Measurements from ENCODE around the gene SFXN3. TPM values are rescaled to one million over a fixed set of nuclear protein-coding genes. Genes with fewer than 3 reads are reported as not detected.

The SFXN3 gene
- total and polyA plus RNA-seq, 5 donors from 2014 or later, result 17.7 to 70.4 (median 20.4) TPM

GRCh38 chr10:101001659-101002035 is 29.4 kb upstream of the SFXN3 start:
- H3K9me3 ChIP-seq (ENCODE audit: control insufficient read depth in 2 of 2, low read length in 2 of 2), result no peaks in the 10 kb centered on the region
- Mint-ChIP-seq H3K4me1 (peaks cover 5 to 23% (median 13%) of the 10 kb centered on the region in 4 donors), H3K9me3 (no peaks in the 10 kb centered on the region), H3K4me3 (peak overlapping the region in 1 of 4 donors; percentile 12), H3K36me3 (peaks cover 4% of the 10 kb centered on the region), H3K27me3 (peaks cover 6% of the 10 kb centered on the region), H3K27ac (no peak overlapping the region)
- H3K27me3 ChIP-seq (ENCODE audit: control insufficient read depth, insufficient read depth, low read length), result no peaks in the 10 kb centered on the region
- DNase-seq (no peak), ATAC-seq (ENCODE audit: low read depth in 2 of 2) (no peak)
- H3K27ac ChIP-seq (ENCODE audit: insufficient read depth, low read length, poor library complexity, severe bottlenecking), result no peak overlapping the region
- peaks cover 29% of the 10 kb centered on the region for H3K4me1 ChIP-seq (ENCODE audit: control insufficient read depth, insufficient read depth, low read length, poor library complexity, severe bottlenecking)
- H3K4me3 ChIP-seq (ENCODE audit: low read depth, low read length), result no peak overlapping the region
- H3K36me3 ChIP-seq (ENCODE audit: control insufficient read depth, insufficient read depth, low read length), result peaks cover 10% of the 10 kb centered on the region

GRCh38 chr10:101002456-101002855 is 28.6 kb upstream of the SFXN3 start:
- peak overlapping the region in 1 of 4 donors; percentile 12 for H3K4me3 Mint-ChIP-seq
- DNase-seq, result no peak

DNA sequence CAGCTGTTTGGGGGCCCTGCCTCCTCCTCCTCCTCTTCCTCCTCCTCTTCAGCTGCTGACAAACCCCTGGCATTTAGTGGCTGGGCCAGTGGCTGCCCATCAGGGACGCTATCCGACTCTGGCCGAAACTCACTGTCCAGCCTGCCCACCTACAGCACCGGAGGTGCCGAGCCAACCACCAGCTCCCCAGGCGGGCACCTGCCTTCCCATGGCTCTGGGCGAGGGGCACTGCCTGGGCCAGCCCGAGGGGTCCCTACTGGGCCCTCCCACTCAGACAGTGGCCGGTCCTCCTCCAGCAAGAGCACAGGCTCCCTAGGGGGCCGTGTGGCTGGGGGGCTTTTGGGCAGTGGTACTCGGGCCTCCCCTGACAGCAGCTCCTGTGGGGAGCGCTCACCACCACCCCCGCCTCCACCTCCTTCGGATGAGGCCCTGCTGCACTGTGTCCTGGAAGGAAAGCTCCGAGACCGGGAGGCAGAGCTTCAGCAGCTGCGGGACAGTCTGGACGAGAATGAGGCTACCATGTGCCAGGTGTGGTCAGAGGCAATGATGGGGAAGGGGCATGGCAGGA is 27.3 kb upstream of the SFXN3 start:
- H3K27me3 Mint-ChIP-seq, result peaks cover 6% of the 10 kb centered on the region
- no peaks in the 10 kb centered on the region for H3K9me3 ChIP-seq (ENCODE audit: control insufficient read depth in 2 of 2, low read length in 2 of 2)
- H3K36me3 ChIP-seq (ENCODE audit: control insufficient read depth, insufficient read depth, low read length), result peaks cover 10% of the 10 kb centered on the region
- H3K4me3 ChIP-seq (ENCODE audit: low read depth, low read length), result no peak overlapping the region
- DNase-seq (no peak), ATAC-seq (ENCODE audit: low read depth in 2 of 2) (no peak)
- H3K4me1 Mint-ChIP-seq, result peaks cover 1 to 12% (median 7%) of the 10 kb centered on the region in 4 donors
- no peak overlapping the region for H3K4me3 Mint-ChIP-seq
- no peaks in the 10 kb centered on the region for H3K9me3 Mint-ChIP-seq
- no peak overlapping the region for H3K27ac ChIP-seq (ENCODE audit: insufficient read depth, low read length, poor library complexity, severe bottlenecking)
- H3K36me3 Mint-ChIP-seq, result peaks cover 4% of the 10 kb centered on the region
- H3K27ac Mint-ChIP-seq, result no peak overlapping the region
- H3K27me3 ChIP-seq (ENCODE audit: control insufficient read depth, insufficient read depth, low read length), result no peaks in the 10 kb centered on the region
- H3K4me1 ChIP-seq (ENCODE audit: control insufficient read depth, insufficient read depth, low read length, poor library complexity, severe bottlenecking), result peaks cover 11% of the 10 kb centered on the region

More at GRCh38 chr10:101002456-101002855, 28.6 kb upstream of the SFXN3 start:
- no peaks in the 10 kb centered on the region for H3K27me3 ChIP-seq (ENCODE audit: control insufficient read depth, insufficient read depth, low read length)
- H3K27ac ChIP-seq (ENCODE audit: insufficient read depth, low read length, poor library complexity, severe bottlenecking), result no peak overlapping the region
- H3K9me3 ChIP-seq (ENCODE audit: control insufficient read depth in 2 of 2, low read length in 2 of 2), result no peaks in the 10 kb centered on the region
- peaks cover 10% of the 10 kb centered on the region for H3K36me3 ChIP-seq (ENCODE audit: control insufficient read depth, insufficient read depth, low read length)
- Mint-ChIP-seq H3K4me1 (peaks cover 5 to 20% (median 13%) of the 10 kb centered on the region in 4 donors), H3K27ac (no peak overlapping the region), H3K36me3 (peaks cover 4% of the 10 kb centered on the region), H3K9me3 (no peaks in the 10 kb centered on the region), H3K27me3 (peaks cover 6% of the 10 kb centered on the region)
- no peak overlapping the region for H3K4me3 ChIP-seq (ENCODE audit: low read depth, low read length)
- no peak for ATAC-seq (ENCODE audit: low read depth in 2 of 2)
- peaks cover 24% of the 10 kb centered on the region for H3K4me1 ChIP-seq (ENCODE audit: control insufficient read depth, insufficient read depth, low read length, poor library complexity, severe bottlenecking)

- peaks cover under 1% of the 10 kb centered on the region for H3K4me1 ChIP-seq (ENCODE audit: control insufficient read depth, insufficient read depth, low read length, poor library complexity, severe bottlenecking)
- Mint-ChIP-seq H3K9me3 (no peaks in the 10 kb centered on the region), H3K4me3 (no peak overlapping the region), H3K27ac (no peak overlapping the region), H3K27me3 (peaks cover 6% of the 10 kb centered on the region), H3K36me3 (peaks cover 4% of the 10 kb centered on the region), H3K4me1 (peaks cover 0 to 9% (median 6%) of the 10 kb centered on the region in 4 donors)
- no peak for ATAC-seq (ENCODE audit: low read depth in 2 of 2)
- no peaks in the 10 kb centered on the region for H3K27me3 ChIP-seq (ENCODE audit: control insufficient read depth, insufficient read depth, low read length)
- H3K4me3 ChIP-seq (ENCODE audit: low read depth, low read length), result no peak overlapping the region
- H3K9me3 ChIP-seq (ENCODE audit: control insufficient read depth in 2 of 2, low read length in 2 of 2), result no peaks in the 10 kb centered on the region
- DNase-seq, result no peak
- no peak overlapping the region for H3K27ac ChIP-seq (ENCODE audit: insufficient read depth, low read length, poor library complexity, severe bottlenecking)
- H3K36me3 ChIP-seq (ENCODE audit: control insufficient read depth, insufficient read depth, low read length), result peaks cover 10% of the 10 kb centered on the region
Observed at GRCh38 chr10:101005361-101005760, 25.7 kb upstream of the SFXN3 start.

DNA sequence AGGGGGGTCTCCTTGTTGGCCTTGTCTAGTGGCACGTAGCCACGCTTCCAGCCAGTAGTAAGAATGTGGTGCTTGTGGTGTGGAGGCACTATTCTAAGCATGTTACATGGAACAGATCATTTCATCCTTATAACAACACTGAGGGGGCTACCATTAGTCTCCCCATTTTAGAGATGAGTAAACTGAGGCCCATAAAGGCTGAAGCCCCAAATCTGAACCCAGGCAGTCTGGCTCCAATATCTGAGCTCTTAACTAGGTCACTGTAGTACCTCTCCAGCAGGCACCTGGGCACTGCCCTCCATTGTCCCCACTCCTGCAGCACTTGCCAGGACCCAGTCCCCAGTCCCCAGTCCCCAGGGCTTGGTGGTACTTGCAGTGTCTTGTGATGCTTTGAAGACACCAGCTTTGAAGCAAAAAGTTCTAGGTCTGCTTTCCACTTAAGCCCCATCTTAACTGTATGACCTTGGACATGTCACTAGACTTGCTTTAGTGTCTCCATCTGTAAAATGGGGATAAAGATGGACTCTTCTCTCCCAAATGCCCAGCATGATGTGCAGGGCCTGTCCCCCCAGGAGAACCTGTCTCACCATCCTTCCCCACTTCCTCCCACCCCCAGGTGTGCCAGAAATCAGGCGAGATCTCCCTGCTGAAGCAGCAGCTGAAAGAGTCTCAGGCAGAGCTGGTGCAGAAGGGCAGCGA is 25.0 kb upstream of the SFXN3 start:
- Histone ChIP-seq H3K4me1 (ENCODE audit: control insufficient read depth, insufficient read depth, low read length, poor library complexity, severe bottlenecking) (no peaks in the 10 kb centered on the region), H3K9me3 (ENCODE audit: control insufficient read depth in 2 of 2, low read length in 2 of 2) (no peaks in the 10 kb centered on the region), H3K27ac (ENCODE audit: insufficient read depth, low read length, poor library complexity, severe bottlenecking) (no peak overlapping the region), H3K4me3 (ENCODE audit: low read depth, low read length) (no peak overlapping the region), H3K27me3 (ENCODE audit: control insufficient read depth, insufficient read depth, low read length) (no peaks in the 10 kb centered on the region), H3K36me3 (ENCODE audit: control insufficient read depth, insufficient read depth, low read length) (peaks cover 10% of the 10 kb centered on the region)
- ATAC-seq (ENCODE audit: low read depth in 2 of 2), result no peak
- Mint-ChIP-seq H3K9me3 (no peaks in the 10 kb centered on the region), H3K4me3 (no peak overlapping the region), H3K36me3 (peaks cover 4% of the 10 kb centered on the region), H3K27ac (peak overlapping the region in 1 of 3 donors; percentile 44), H3K27me3 (peaks cover 3% of the 10 kb centered on the region), H3K4me1 (peaks cover 0 to 4% (median 3%) of the 10 kb centered on the region in 4 donors)
- DNase-seq, result no peak

DNA sequence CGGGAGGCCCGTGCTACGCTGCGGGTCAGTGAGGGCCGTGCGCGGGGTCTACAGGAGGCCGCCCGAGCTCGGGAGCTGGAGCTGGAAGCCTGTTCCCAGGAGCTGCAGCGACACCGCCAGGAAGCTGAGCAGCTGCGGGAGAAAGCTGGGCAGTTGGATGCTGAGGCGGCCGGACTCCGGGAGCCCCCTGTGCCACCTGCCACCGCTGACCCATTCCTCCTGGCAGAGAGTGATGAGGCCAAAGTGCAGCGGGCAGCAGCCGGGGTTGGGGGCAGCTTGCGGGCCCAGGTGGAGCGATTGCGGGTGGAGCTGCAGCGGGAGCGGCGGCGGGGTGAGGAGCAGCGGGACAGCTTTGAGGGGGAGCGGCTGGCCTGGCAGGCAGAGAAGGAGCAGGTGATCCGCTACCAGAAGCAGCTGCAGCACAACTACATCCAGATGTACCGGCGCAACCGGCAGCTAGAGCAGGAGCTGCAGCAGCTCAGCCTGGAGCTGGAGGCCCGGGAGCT is 24.4 kb upstream of the SFXN3 start:
- Histone ChIP-seq H3K4me1 (ENCODE audit: control insufficient read depth, insufficient read depth, low read length, poor library complexity, severe bottlenecking) (no peaks in the 10 kb centered on the region), H3K27ac (ENCODE audit: insufficient read depth, low read length, poor library complexity, severe bottlenecking) (no peak overlapping the region), H3K9me3 (ENCODE audit: control insufficient read depth in 2 of 2, low read length in 2 of 2) (no peaks in the 10 kb centered on the region), H3K4me3 (ENCODE audit: low read depth, low read length) (no peak overlapping the region), H3K36me3 (ENCODE audit: control insufficient read depth, insufficient read depth, low read length) (peaks cover 10% of the 10 kb centered on the region), H3K27me3 (ENCODE audit: control insufficient read depth, insufficient read depth, low read length) (no peaks in the 10 kb centered on the region)
- ATAC-seq (ENCODE audit: low read depth in 2 of 2) (no peak), DNase-seq (no peak)
- Mint-ChIP-seq H3K9me3 (no peaks in the 10 kb centered on the region), H3K4me1 (no peaks in the 10 kb centered on the region), H3K27me3 (no peaks in the 10 kb centered on the region), H3K4me3 (no peak overlapping the region), H3K27ac (no peak overlapping the region), H3K36me3 (peaks cover 4% of the 10 kb centered on the region)

- Mint-ChIP-seq H3K27me3 (no peaks in the 10 kb centered on the region), H3K4me1 (no peaks in the 10 kb centered on the region), H3K4me3 (no peak overlapping the region), H3K27ac (no peak overlapping the region), H3K9me3 (no peaks in the 10 kb centered on the region), H3K36me3 (peaks cover 4% of the 10 kb centered on the region)
- peaks cover 10% of the 10 kb centered on the region for H3K36me3 ChIP-seq (ENCODE audit: control insufficient read depth, insufficient read depth, low read length)
- H3K27me3 ChIP-seq (ENCODE audit: control insufficient read depth, insufficient read depth, low read length), result no peaks in the 10 kb centered on the region
- no peaks in the 10 kb centered on the region for H3K9me3 ChIP-seq (ENCODE audit: control insufficient read depth in 2 of 2, low read length in 2 of 2)
- H3K27ac ChIP-seq (ENCODE audit: insufficient read depth, low read length, poor library complexity, severe bottlenecking), result no peak overlapping the region
- DNase-seq (no peak), ATAC-seq (ENCODE audit: low read depth in 2 of 2) (no peak)
- H3K4me1 ChIP-seq (ENCODE audit: control insufficient read depth, insufficient read depth, low read length, poor library complexity, severe bottlenecking), result no peaks in the 10 kb centered on the region
- H3K4me3 ChIP-seq (ENCODE audit: low read depth, low read length), result no peak overlapping the region
Observed at GRCh38 chr10:101007099-101007711, 23.8 kb upstream of the SFXN3 start.

Measured in CD4-positive, CD25-positive, alpha-beta regulatory T cell (primary cell).